Mucosa of descending colon (tissue), 3 donors: ENCODE results near the gene TDO2. TPM values are rescaled to one million over a fixed set of nuclear protein-coding genes. Genes with fewer than 3 reads are reported as not detected.

Experiments
- ATAC-seq: fragments of 200-7000 bp; cut with Tn5 transposase; one replicate; pipeline ENCODE4 v1.9.1; 2020; ENCODE audit warnings: mild to moderate bottlenecking, moderate library complexity
- DNase-seq, 3 donors: peaks; one replicate each; pipeline ENCODE4 v3.0.0-alpha.2; 2020
- H3K36me3 ChIP-seq: fragments of 200-600 bp; one replicate; pipeline ENCODE4 v1.8.0; 2021; ENCODE audit warnings: low read depth, mild to moderate bottlenecking
- H3K4me1 ChIP-seq: fragments of 200-600 bp; one replicate; pipeline ENCODE4 v1.8.0; 2021; ENCODE audit warnings: low read depth, mild to moderate bottlenecking
- H3K4me3 ChIP-seq: fragments of 200-600 bp; one replicate; pipeline ENCODE4 v1.8.0; 2021; ENCODE audit warnings: mild to moderate bottlenecking
- H3K9me3 ChIP-seq: fragments of 200-600 bp; one replicate; pipeline ENCODE4 v1.8.0; 2021; ENCODE audit warnings: mild to moderate bottlenecking
- CTCF ChIP-seq: fragments of 200-600 bp; IDR thresholded peaks from one replicate; pipeline ENCODE4 v1.8.0; 2022; ENCODE audit warnings: antibody characterized with exemption, mild to moderate bottlenecking
- intact Hi-C, 2 donors: fragments of 100-400 bp; cut with DNase I in 1 of 2; cut with micrococcal nuclease in 1 of 2; formaldehyde crosslinking; loops; one replicate each; pipeline versions ENCODE4 v1.11.0 to v1.11.1; 2022; cut with DNase I, micrococcal nuclease
- total RNA-seq, 3 donors: library from RNA; stranded (reverse); fragmentation: NEBNext Ultra II Directional in 2 of 3; extraction: Animal tissue kit (Norgen Biotek cat#: 25700) in 2 of 3; gene quantifications; one replicate each; pipeline versions ENCODE4 v1.2.1 to v1.2.4, GENCODE V29; 2021 to 2023
- donor health status: DM: no; HTN: no; CAD: no; lungs with moderate emphysema.
- donor health status: DM: no; HTN: no; CAD: no.
- donor health status: DM: no; HTN: yes; CAD: no.

Gene TDO2
- total RNA-seq, 3 donors from 2014 or later = 0.35 to 0.70 (median 0.58) TPM

- no peak for ATAC-seq
- TF ChIP-seq CTCF = no peak
These were observed 17.8 kb upstream of the TDO2 start for GRCh38 chr4:155885666-155886065.

GRCh38 chr4:155887045-155887444 lies 16.5 kb upstream of the TDO2 start:
- Histone ChIP-seq H3K4me3 (no peak overlapping the region), H3K36me3 (no peaks in the 10 kb centered on the region), H3K4me1 (no peaks in the 10 kb centered on the region), H3K9me3 (no peaks in the 10 kb centered on the region)
- intact Hi-C loops = no loop called here
- ATAC-seq (no peak), DNase-seq (no peak)
- TF ChIP-seq CTCF = no peak

More at GRCh38 chr4:155885666-155886065, 17.8 kb upstream of the TDO2 start:
- H3K4me1 ChIP-seq = no peaks in the 10 kb centered on the region
- no peak for DNase-seq
- H3K9me3 ChIP-seq = no peaks in the 10 kb centered on the region
- intact Hi-C loops = no loop called here
- H3K36me3 ChIP-seq = no peaks in the 10 kb centered on the region
- H3K4me3 ChIP-seq = no peak overlapping the region

GRCh38 chr4:155887847-155888570 lies 15.5 kb upstream of the TDO2 start:
- no peak for ATAC-seq
- Histone ChIP-seq H3K4me1 (no peaks in the 10 kb centered on the region), H3K4me3 (no peak overlapping the region), H3K36me3 (no peaks in the 10 kb centered on the region), H3K9me3 (no peaks in the 10 kb centered on the region)
- DNase-seq = no peak
- no peak for TF ChIP-seq CTCF
- intact Hi-C loops = no loop called here

- Histone ChIP-seq H3K4me1 (no peaks in the 10 kb centered on the region), H3K4me3 (no peak overlapping the region), H3K9me3 (no peaks in the 10 kb centered on the region), H3K36me3 (no peaks in the 10 kb centered on the region)
- DNase-seq (no peak), ATAC-seq (no peak)
- TF ChIP-seq CTCF = no peak
- intact Hi-C loops = no loop called here
These were observed 14.3 kb upstream of the TDO2 start for GRCh38 chr4:155889031-155889793.

- Histone ChIP-seq H3K9me3 (no peaks in the 10 kb centered on the region), H3K36me3 (no peaks in the 10 kb centered on the region), H3K4me1 (no peaks in the 10 kb centered on the region), H3K4me3 (no peak overlapping the region)
- intact Hi-C loops = no loop called here
- ATAC-seq = no peak
- TF ChIP-seq CTCF = no peak
- no peak for DNase-seq
These were observed 13.6 kb upstream of the TDO2 start for GRCh38 chr4:155889946-155890345.
